Epithelial cell of proximal tubule (primary cell): ENCODE data around the gene PXYLP1. TPM values are rescaled to one million over a fixed set of nuclear protein-coding genes. Genes with fewer than 3 reads are reported as not detected.
"Not testable (repeated sequence)": the region's sequence is repeated elsewhere in the genome, so short reads cannot be mapped to it uniquely, and the experiment has no call there.

Experiments used
- DNase-seq: peaks from one replicate; pipeline ENCODE4 v3.0.0-alpha.2; 2011; ENCODE audit warnings: low read depth
- H3K4me3 ChIP-seq: 2 replicates; pipeline ENCODE4 v1.5.1; 2011; ENCODE audit warnings: low read depth, mild to moderate bottlenecking, low read length
- CTCF ChIP-seq: conservative IDR thresholded peaks from 2 replicates; pipeline ENCODE4 v1.5.1; 2012; ENCODE audit warnings: low read depth, mild to moderate bottlenecking, low read length
- total RNA-seq: library from RNA; depleted of rRNA; stranded (reverse); fragments of >200 nt; gene quantifications from 2 replicates; pipeline ENCODE4 v1.2.3, GENCODE V29; 2015

PXYLP1 gene
- total RNA-seq, 1 donor from 2014 or later, result 12.4 TPM

GRCh38 chr3:141294301-141294700 is 62.7 kb downstream of the PXYLP1 start:
- no peak for TF ChIP-seq CTCF
- DNase-seq, result no peak
- peak overlapping the region; percentile 43 for H3K4me3 ChIP-seq

- no peak for DNase-seq
- TF ChIP-seq CTCF, result no peak
- H3K4me3 ChIP-seq, result peak overlapping the region; percentile 43
Observed at GRCh38 chr3:141294848-141295247, 63.2 kb downstream of the PXYLP1 start.

- H3K4me3 ChIP-seq, DNase-seq: not testable (repeated sequence)
Observed at GRCh38 chr3:141300426-141300825, 68.8 kb downstream of the PXYLP1 start.

GRCh38 chr3:141302364-141303141 is 70.9 kb downstream of the PXYLP1 start:
- TF ChIP-seq CTCF, result peak; percentile 19
- H3K4me3 ChIP-seq, result no peak overlapping the region
- DNase-seq, result no peak

- no peak for DNase-seq
- peak; percentile 74 for TF ChIP-seq CTCF
Observed at GRCh38 chr3:141303481-141304223, 72.0 kb downstream of the PXYLP1 start.

GRCh38 chr3:141305436-141305835 is 73.8 kb downstream of the PXYLP1 start:
- peak; percentile 50 for TF ChIP-seq CTCF
- peak; percentile 63 for DNase-seq
- H3K4me3 ChIP-seq, result no peak overlapping the region

More at GRCh38 chr3:141303481-141304223, 72.0 kb downstream of the PXYLP1 start:
- no peak overlapping the region for H3K4me3 ChIP-seq

GRCh38 chr3:141306276-141306675 is 74.7 kb downstream of the PXYLP1 start:
- H3K4me3 ChIP-seq, result no peak overlapping the region
- DNase-seq, result no peak
- TF ChIP-seq CTCF, result no peak
